Measurements from ENCODE around the gene REPIN1. TPM values are rescaled to one million over a fixed set of nuclear protein-coding genes. Genes with fewer than 3 reads are reported as not detected.
A peak's percentile ranks its signal among the peaks of the same experiment; 100 is the strongest.

REPIN1 gene
- total RNA-seq, 4 donors from 2014 or later, result 66.8 to 143 (median 97.7) TPM

GRCh38 chr7:150336746-150337145 lies 31.9 kb upstream of the REPIN1 start:
- DNase-seq (ENCODE audit: extremely low spot score), result no peak
- peaks cover 0 to 20% (median 7%) of the 10 kb centered on the region in 4 donors for H3K36me3 ChIP-seq
- no peaks in the 10 kb centered on the region for H3K9me3 ChIP-seq
- H3K4me1 ChIP-seq, result peaks cover 32 to 80% (median 79%) of the 10 kb centered on the region in 4 donors
- 95% methylated on average over 14 of the region's 14 CpGs for WGBS
- intact Hi-C loops (cut with DNase I), result no loop called here
- H3K27me3 ChIP-seq, result peaks cover 0 to 11% (median 2%) of the 10 kb centered on the region in 4 donors
- H3K4me3 ChIP-seq, result no peak overlapping the region
- H3K27ac ChIP-seq (replicated peaks in 1 of 4), result peak overlapping the region; percentile 65 to 93 (median 72)
- TF ChIP-seq CTCF (IDR thresholded peaks at IDR 0.05), result no peak
- TF ChIP-seq POLR2A (IDR thresholded peaks at IDR 0.05; ENCODE audit: low read depth), result no peak
- TF ChIP-seq POLR2AphosphoS5 (IDR thresholded peaks at IDR 0.05), result no peak
- no peak for TF ChIP-seq EP300 (IDR thresholded peaks at IDR 0.05)

- TF ChIP-seq POLR2A (IDR thresholded peaks at IDR 0.05; ENCODE audit: low read depth), result no peak
- TF ChIP-seq EP300 (IDR thresholded peaks at IDR 0.05), result no peak
- TF ChIP-seq CTCF (IDR thresholded peaks at IDR 0.05), result no peak
- no peak for TF ChIP-seq POLR2AphosphoS5 (IDR thresholded peaks at IDR 0.05)
- Histone ChIP-seq H3K27ac (replicated peaks in 1 of 4) (peak overlapping the region; percentile 65 to 93 (median 72)), H3K4me1 (peaks cover 36 to 84% (median 83%) of the 10 kb centered on the region in 4 donors), H3K9me3 (no peaks in the 10 kb centered on the region), H3K27me3 (peaks cover 0 to 11% (median 2%) of the 10 kb centered on the region in 4 donors), H3K36me3 (peaks cover 0 to 20% (median 5%) of the 10 kb centered on the region in 4 donors), H3K4me3 (no peak overlapping the region)
- no peak for DNase-seq (ENCODE audit: extremely low spot score)
- 80% methylated on average over 12 of the region's 18 CpGs for WGBS
- intact Hi-C loops (cut with DNase I), result no loop called here
These were observed 31.4 kb upstream of the REPIN1 start for GRCh38 chr7:150337179-150337578.

- Histone ChIP-seq H3K27me3 (peaks cover 0 to 11% (median 2%) of the 10 kb centered on the region in 4 donors), H3K27ac (replicated peaks in 1 of 4) (peak overlapping the region; percentile 65 to 93 (median 72)), H3K36me3 (peaks cover 0 to 20% (median 5%) of the 10 kb centered on the region in 4 donors), H3K4me3 (no peak overlapping the region), H3K4me1 (peaks cover 36 to 85% (median 84%) of the 10 kb centered on the region in 4 donors), H3K9me3 (no peaks in the 10 kb centered on the region)
- TF ChIP-seq POLR2A (IDR thresholded peaks at IDR 0.05; ENCODE audit: low read depth) (no peak), POLR2AphosphoS5 (IDR thresholded peaks at IDR 0.05) (no peak), EP300 (IDR thresholded peaks at IDR 0.05) (no peak), CTCF (IDR thresholded peaks at IDR 0.05) (no peak)
- intact Hi-C loops (cut with DNase I), result no loop called here
- WGBS, result 91% methylated on average over 5 of the region's 6 CpGs
- DNase-seq (ENCODE audit: extremely low spot score), result no peak
These were observed 31.0 kb upstream of the REPIN1 start for GRCh38 chr7:150337659-150338081.

- Histone ChIP-seq H3K4me1 (peaks cover 36 to 85% (median 84%) of the 10 kb centered on the region in 4 donors), H3K27ac (replicated peaks in 1 of 4) (peak overlapping the region; percentile 65 to 93 (median 86)), H3K36me3 (peaks cover 0 to 20% (median 5%) of the 10 kb centered on the region in 4 donors), H3K4me3 (no peak overlapping the region), H3K9me3 (no peaks in the 10 kb centered on the region), H3K27me3 (peaks cover 0 to 11% (median 2%) of the 10 kb centered on the region in 4 donors)
- TF ChIP-seq POLR2A (IDR thresholded peaks at IDR 0.05; ENCODE audit: low read depth) (no peak), POLR2AphosphoS5 (IDR thresholded peaks at IDR 0.05) (no peak), EP300 (IDR thresholded peaks at IDR 0.05) (no peak), CTCF (IDR thresholded peaks at IDR 0.05) (no peak)
- no peak for DNase-seq (ENCODE audit: extremely low spot score)
- intact Hi-C loops (cut with DNase I), result no loop called here
- 76% methylated on average over 5 of the region's 11 CpGs for WGBS
These were observed 30.3 kb upstream of the REPIN1 start for GRCh38 chr7:150338166-150338829.
